BLaER1 (cell line): Measurements from ENCODE around the gene LPP.
"Not testable (repeated sequence)": the region's sequence is repeated elsewhere in the genome, so short reads cannot be mapped to it uniquely, and the experiment has no call there.

Source experiments
- H3K27ac ChIP-seq: shearing (Covaris generic); formaldehyde crosslinking; 2 replicates; pipeline ENCODE4 v1.8.1; 2022
- H3K27me3 ChIP-seq: shearing (Covaris generic); formaldehyde crosslinking; 2 replicates; pipeline ENCODE4 v1.8.1; 2022
- H3K36me3 ChIP-seq: shearing (Covaris generic); formaldehyde crosslinking; 2 replicates; pipeline ENCODE4 v1.8.1; 2022
- H3K4me1 ChIP-seq: shearing (Covaris generic); formaldehyde crosslinking; 2 replicates; pipeline ENCODE4 v1.8.1; 2022
- H3K4me2 ChIP-seq: shearing (Covaris generic); formaldehyde crosslinking; 2 replicates; pipeline ENCODE4 v1.8.1; 2022
- H3K4me3 ChIP-seq: shearing (Covaris generic); formaldehyde crosslinking; 2 replicates; pipeline ENCODE4 v1.8.1; 2022
- H3K9ac ChIP-seq: shearing (Covaris generic); formaldehyde crosslinking; 2 replicates; pipeline ENCODE4 v1.8.1; 2022
- H3K9me3 ChIP-seq: shearing (Covaris generic); formaldehyde crosslinking; 2 replicates; pipeline ENCODE4 v1.8.1; 2022
- H4K20me1 ChIP-seq: shearing (Covaris generic); formaldehyde crosslinking; 2 replicates; pipeline ENCODE4 v1.8.1; 2022
- Cebpa-rat ChIP-seq: shearing (Covaris generic); IDR thresholded peaks from 2 replicates; pipeline ENCODE4 v1.8.1; 2022

The LPP gene

DNA sequence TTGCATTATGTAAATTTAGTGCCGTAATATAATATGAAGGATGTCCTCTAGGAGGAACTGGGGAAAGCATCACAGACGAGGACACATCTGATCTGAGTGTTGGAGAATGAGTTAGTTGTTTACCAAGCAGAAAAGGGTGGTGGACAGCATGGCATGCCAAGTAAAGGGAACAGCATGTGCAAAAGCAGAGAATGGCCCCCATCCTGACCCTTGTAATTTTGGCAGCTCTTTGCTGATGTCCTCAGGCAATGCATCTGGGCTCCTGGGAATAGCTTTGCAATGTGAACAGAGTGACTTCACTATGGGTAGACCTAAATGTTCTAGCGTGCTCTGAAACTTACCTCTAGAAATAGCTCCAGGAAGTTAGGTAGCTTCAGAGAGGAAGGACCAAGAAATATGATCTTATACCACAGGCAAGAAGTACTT is 263.3 kb downstream of the LPP start:
- H3K27ac ChIP-seq: no peak overlapping the region
- peak overlapping the region; percentile 15; the same call in 1 of the 2 replicates for H3K4me2 ChIP-seq
- no peak overlapping the region for H3K9ac ChIP-seq
- no peak for TF ChIP-seq Cebpa-rat
- no peaks in the 10 kb centered on the region for H3K27me3 ChIP-seq
- H3K4me3 ChIP-seq: no peak overlapping the region
- no peaks in the 10 kb centered on the region for H4K20me1 ChIP-seq
- peaks cover 7% of the 10 kb centered on the region; the same call in 1 of the 2 replicates for H3K9me3 ChIP-seq
- H3K36me3 ChIP-seq: no peaks in the 10 kb centered on the region; the same call in 1 of the 2 replicates
- peaks cover 25% of the 10 kb centered on the region for H3K4me1 ChIP-seq

DNA sequence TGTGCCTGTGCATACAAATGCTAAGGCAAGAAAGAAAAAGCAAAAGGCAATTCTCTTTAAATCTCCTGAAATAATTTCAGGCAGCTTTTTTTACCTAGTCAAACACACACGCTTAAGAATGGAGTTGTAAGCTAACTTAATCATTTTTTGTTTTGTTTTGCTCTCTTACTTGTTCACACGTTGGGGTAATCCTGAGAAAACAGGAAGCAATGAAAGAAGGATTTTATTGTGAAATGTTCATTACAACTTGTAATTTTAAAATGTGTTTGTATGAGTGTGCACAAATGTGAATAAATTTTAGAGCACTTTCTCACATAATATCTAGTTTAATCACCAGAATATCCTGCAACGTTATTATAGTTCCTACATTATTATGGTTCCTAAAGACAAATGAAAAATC is 263.8 kb downstream of the LPP start:
- Histone ChIP-seq H3K9me3 (peaks cover 7% of the 10 kb centered on the region; the same call in 1 of the 2 replicates), H3K4me3 (no peak overlapping the region), H3K4me2 (no peak overlapping the region), H3K27me3 (no peaks in the 10 kb centered on the region), H4K20me1 (no peaks in the 10 kb centered on the region), H3K36me3 (no peaks in the 10 kb centered on the region; the same call in 1 of the 2 replicates), H3K27ac (no peak overlapping the region), H3K4me1 (peaks cover 29% of the 10 kb centered on the region), H3K9ac (no peak overlapping the region)
- TF ChIP-seq Cebpa-rat: no peak

DNA sequence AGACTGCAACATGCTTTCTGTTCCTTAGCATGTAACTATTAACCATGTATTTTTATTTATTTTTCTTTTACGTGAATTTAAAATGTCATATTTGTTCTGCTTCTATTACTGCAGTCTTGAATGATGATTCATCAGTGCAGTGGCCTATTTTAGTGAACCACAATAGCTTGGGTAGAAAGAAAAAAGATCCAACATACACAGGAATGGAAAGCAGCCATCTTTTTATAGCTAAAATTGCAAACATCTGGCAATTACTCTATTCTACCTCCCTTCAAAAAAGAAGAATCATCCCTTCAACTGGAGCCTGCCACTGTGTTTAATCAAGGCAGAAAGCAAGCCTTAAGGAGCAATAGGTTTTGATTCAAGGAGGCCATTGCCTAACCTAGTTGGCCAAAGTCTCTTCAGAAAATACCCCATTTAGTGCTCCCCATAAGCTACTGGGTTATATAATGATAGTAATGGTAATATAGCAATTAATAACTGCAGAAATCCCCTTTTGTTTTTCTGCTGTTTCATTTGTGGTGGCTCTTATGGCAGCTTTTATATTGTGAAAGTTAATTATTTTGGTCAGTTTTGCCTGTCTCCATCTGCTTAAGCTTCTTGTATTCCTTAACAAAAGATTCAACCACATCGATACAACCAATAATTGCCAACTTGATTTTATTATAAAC is 267.3 kb downstream of the LPP start:
- Histone ChIP-seq H3K36me3 (no peaks in the 10 kb centered on the region; the same call in 1 of the 2 replicates), H3K4me2 (peak overlapping the region; percentile 48), H3K9ac (no peak overlapping the region), H3K4me1 (peaks cover 29% of the 10 kb centered on the region), H4K20me1 (no peaks in the 10 kb centered on the region), H3K27ac (peak overlapping the region; percentile 24; the same call in 1 of the 2 replicates), H3K9me3 (peaks cover 34% of the 10 kb centered on the region), H3K4me3 (no peak overlapping the region), H3K27me3 (no peaks in the 10 kb centered on the region)
- no peak for TF ChIP-seq Cebpa-rat

DNA sequence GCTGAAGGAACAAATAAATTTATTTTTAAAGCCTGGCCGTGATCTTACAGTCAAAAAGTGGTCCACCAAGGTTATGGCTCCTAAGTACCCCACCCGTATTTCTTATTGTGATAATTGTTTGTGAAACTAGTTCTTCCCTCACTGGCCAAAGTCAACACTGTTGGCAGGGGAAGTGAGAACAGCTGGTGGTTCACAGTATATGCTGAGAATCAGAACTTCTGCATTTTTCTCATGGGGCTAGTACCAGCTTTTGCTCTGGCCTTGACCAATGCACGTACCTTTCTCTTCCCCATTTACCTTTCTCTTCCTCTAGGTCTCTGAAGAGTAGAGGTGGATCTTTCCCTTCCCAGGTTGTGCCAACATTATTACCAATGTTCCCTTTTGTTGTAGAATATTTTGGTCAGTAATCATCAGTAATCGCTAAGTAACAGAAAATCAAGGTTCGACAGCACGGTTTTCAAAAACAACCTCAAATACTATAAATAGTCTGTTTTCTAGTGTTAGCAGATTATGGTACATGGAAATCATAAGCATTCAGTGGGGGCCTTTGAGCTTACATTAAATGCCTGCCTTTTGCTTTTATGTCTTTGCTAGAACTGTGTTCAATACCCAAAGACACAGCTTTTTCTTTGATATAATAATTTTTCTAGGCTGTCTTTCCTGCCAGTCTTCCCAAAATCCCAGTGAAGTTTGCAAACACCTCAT is 268.0 kb downstream of the LPP start:
- no peak for TF ChIP-seq Cebpa-rat
- Histone ChIP-seq H3K4me3 (no peak overlapping the region), H4K20me1 (no peaks in the 10 kb centered on the region), H3K36me3 (no peaks in the 10 kb centered on the region; the same call in 1 of the 2 replicates), H3K4me2 (peak overlapping the region; percentile 48), H3K27me3 (no peaks in the 10 kb centered on the region), H3K9ac (no peak overlapping the region), H3K9me3 (peaks cover 41% of the 10 kb centered on the region), H3K27ac (peak overlapping the region; percentile 24), H3K4me1 (peaks cover 28% of the 10 kb centered on the region)

DNA sequence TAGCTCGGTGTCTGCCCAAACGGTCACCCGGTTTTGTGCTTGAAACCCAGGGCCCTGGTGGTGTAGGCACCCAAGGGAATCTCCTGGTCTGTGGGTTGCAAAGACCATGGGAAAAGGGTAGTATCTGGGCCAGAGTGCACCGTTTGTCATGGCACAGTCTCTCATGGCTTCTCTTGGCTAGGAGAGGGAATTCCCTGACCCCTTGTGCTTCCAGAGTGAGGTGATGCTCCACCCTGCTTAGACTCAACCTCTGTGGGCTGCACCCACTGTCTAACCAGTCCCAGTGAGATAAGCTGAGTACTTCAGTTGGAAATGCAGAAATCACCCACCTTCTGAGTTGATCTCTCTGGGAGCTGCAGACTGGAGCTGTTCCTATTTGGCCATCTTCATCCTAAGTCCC is 274.0 kb downstream of the LPP start:
- not testable (repeated sequence) for H3K36me3 ChIP-seq, H3K27me3 ChIP-seq

DNA sequence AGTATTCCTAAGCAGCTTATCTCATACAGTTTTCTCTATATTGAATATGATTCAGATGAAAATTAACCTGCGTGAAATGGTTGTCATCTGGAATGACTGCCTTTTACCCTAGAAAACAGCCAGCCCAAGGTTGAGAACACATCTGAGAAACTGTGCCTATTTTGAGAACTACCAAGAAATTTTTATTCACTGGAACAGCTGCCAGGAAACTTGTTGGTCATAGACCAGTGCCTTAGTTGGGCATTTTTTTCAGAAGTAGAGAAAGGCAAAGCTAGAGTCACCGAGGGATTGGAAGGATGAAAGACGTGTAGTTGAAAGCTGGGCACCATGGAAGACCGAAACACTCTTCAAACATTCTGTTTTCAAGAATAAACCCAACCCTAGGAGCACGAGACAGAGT is 277.1 kb downstream of the LPP start:
- 0 out of 2 replicates have a peak, but pooled peaks cover 5% of the 10 kb centered on the region for H3K36me3 ChIP-seq
- H3K4me1 ChIP-seq: peaks cover 59% of the 10 kb centered on the region
- H3K27me3 ChIP-seq: no peaks in the 10 kb centered on the region
- no peak overlapping the region for H3K4me3 ChIP-seq
- H4K20me1 ChIP-seq: no peaks in the 10 kb centered on the region
- TF ChIP-seq Cebpa-rat: no peak
- peaks cover 22% of the 10 kb centered on the region for H3K9me3 ChIP-seq
- no peak overlapping the region for H3K9ac ChIP-seq
- peak overlapping the region; percentile 61 for H3K4me2 ChIP-seq
- H3K27ac ChIP-seq: peak overlapping the region; percentile 55

More for the DNA sequence above, 274.0 kb downstream of the LPP start:
- not testable (repeated sequence) for H4K20me1 ChIP-seq, H3K4me2 ChIP-seq, H3K4me3 ChIP-seq, H3K9ac ChIP-seq, H3K27ac ChIP-seq
- Histone ChIP-seq H3K9me3 (peaks cover 46% of the 10 kb centered on the region), H3K4me1 (peaks cover 42% of the 10 kb centered on the region)

DNA sequence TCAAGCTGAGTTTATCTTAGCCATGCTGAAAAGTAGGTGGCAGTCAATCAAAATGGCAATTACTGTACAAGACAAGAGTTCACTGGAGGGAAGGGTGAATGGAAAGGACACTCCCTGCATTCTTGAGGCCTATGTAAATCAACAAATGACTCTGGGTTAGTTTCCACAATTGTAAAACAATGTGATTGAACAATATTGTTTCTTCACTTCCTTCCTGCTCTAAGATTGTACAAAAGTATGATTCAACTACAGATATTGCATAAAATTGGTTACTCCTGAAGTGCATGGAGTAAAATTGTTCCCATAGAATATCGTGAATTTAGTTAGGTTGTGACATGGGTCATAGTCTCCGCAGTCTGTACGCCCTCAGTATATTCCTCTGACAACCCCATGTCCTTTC is 277.6 kb downstream of the LPP start:
- Histone ChIP-seq H3K4me1 (peaks cover 59% of the 10 kb centered on the region), H3K27me3 (no peaks in the 10 kb centered on the region), H3K4me3 (no peak overlapping the region), H3K4me2 (peak overlapping the region; percentile 61), H3K9ac (no peak overlapping the region), H3K9me3 (peaks cover 17% of the 10 kb centered on the region), H3K36me3 (0 out of 2 replicates have a peak, but pooled peaks cover 5% of the 10 kb centered on the region), H4K20me1 (no peaks in the 10 kb centered on the region), H3K27ac (peak overlapping the region; percentile 55)
- no peak for TF ChIP-seq Cebpa-rat

DNA sequence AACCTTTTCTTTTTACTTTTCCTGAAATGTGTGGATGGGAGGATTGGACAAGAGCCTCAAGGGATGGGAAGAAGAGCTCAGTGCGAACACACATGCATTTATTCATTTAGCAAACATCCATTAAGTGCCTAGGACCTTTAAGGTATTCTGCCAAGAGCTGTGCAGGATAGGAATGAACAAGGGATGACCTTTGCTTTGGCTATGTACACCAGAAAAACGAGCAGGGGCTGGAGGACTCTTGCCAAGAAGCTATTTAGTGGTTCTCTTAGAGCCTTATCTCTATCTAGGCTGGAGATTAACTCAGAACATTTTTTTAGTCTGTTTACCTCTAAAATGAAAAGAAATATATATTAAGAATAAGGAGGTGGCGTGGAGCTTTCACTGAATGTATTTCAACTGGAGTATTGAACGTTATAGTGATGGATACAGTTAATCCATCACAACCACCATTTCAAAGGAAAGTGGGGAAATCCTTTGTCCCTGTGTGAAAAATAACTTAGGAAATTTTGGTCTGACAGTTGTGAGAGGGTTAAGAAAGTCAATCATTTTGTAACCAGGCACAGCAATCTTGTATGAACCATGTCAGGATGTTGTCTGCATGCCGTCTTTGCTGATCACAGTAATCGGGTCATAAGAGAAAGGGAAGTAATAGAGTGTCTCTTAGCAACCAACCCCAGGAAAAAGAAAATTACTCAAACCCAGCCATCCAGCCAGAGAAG is 279.0 kb downstream of the LPP start:
- Histone ChIP-seq H3K4me2 (peak overlapping the region; percentile 60), H3K4me1 (peaks cover 66% of the 10 kb centered on the region), H3K27ac (peak overlapping the region; percentile 52), H3K9ac (no peak overlapping the region), H3K27me3 (no peaks in the 10 kb centered on the region), H3K4me3 (no peak overlapping the region), H4K20me1 (no peaks in the 10 kb centered on the region), H3K9me3 (peaks cover 4% of the 10 kb centered on the region; the same call in 1 of the 2 replicates), H3K36me3 (no peaks in the 10 kb centered on the region)
- no peak for TF ChIP-seq Cebpa-rat

DNA sequence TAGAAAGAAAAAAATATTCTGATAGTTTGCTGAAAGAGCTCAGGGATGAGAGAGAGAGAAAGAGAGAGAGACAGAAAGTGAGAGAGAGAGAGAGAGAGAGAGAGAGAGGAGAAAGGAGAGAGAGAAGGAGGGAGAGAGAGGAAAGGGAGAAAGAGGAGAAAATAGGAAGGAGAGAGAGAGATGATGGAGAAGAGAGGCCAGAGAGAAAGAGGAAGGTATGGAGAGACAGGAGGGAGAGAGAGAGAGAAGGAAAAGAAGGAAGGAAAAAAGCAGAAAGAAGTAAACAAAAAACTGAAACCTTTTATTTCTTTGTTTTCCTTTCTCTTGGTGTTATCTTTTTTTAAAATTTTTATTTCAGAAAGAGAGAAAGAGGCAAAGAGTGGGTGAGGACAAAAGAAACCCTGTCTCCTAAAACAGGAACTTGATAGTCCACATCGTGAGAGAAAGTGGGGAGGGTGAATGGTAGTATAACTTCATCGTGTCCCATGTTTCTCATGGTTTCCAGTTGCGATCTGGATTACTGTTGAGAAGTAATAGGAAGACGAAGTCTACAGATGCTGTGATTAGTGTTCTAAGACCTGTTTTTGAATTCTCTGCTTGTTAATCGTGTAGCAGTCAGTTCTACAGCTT is 279.7 kb downstream of the LPP start:
- H3K36me3 ChIP-seq: no peaks in the 10 kb centered on the region
- no peaks in the 10 kb centered on the region for H4K20me1 ChIP-seq
- no peaks in the 10 kb centered on the region for H3K27me3 ChIP-seq
- peaks cover 73% of the 10 kb centered on the region for H3K4me1 ChIP-seq
- H3K4me3 ChIP-seq: no peak overlapping the region
- no peak for TF ChIP-seq Cebpa-rat
- H3K9me3 ChIP-seq: no peaks in the 10 kb centered on the region; the same call in 1 of the 2 replicates
- no peak overlapping the region for H3K9ac ChIP-seq
- H3K27ac ChIP-seq: peak overlapping the region; percentile 52
- H3K4me2 ChIP-seq: peak overlapping the region; percentile 60
